ENCODE measurements around the gene TMEM132E. TPM values are rescaled to one million over a fixed set of nuclear protein-coding genes. Genes with fewer than 3 reads are reported as not detected.

The TMEM132E gene
- total and polyA plus RNA-seq, 2 of the 8 experiments (the other 6 are each of a cell fraction or from before 2014, with no cell fraction given): 0.45 to 0.60 TPM

DNA sequence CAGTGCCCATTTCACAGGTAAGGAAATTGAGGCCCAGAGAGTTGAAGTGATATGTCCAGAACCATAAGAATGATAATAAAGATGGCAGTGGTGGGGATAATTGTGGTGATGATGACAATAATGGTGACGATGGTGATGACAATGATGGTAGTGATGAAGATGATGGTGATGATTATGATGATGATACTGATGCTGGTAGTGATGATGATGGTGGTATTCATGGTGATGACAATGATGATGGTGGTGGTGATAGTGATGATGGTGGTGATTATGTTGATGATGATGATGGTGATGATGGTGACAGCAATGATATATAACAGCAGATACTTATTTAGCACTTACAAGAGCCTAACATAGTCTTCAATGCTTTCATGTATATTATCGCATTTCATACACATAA is 18.1 kb upstream of the TMEM132E start (continued):
- TF ChIP-seq, protein P1, sequence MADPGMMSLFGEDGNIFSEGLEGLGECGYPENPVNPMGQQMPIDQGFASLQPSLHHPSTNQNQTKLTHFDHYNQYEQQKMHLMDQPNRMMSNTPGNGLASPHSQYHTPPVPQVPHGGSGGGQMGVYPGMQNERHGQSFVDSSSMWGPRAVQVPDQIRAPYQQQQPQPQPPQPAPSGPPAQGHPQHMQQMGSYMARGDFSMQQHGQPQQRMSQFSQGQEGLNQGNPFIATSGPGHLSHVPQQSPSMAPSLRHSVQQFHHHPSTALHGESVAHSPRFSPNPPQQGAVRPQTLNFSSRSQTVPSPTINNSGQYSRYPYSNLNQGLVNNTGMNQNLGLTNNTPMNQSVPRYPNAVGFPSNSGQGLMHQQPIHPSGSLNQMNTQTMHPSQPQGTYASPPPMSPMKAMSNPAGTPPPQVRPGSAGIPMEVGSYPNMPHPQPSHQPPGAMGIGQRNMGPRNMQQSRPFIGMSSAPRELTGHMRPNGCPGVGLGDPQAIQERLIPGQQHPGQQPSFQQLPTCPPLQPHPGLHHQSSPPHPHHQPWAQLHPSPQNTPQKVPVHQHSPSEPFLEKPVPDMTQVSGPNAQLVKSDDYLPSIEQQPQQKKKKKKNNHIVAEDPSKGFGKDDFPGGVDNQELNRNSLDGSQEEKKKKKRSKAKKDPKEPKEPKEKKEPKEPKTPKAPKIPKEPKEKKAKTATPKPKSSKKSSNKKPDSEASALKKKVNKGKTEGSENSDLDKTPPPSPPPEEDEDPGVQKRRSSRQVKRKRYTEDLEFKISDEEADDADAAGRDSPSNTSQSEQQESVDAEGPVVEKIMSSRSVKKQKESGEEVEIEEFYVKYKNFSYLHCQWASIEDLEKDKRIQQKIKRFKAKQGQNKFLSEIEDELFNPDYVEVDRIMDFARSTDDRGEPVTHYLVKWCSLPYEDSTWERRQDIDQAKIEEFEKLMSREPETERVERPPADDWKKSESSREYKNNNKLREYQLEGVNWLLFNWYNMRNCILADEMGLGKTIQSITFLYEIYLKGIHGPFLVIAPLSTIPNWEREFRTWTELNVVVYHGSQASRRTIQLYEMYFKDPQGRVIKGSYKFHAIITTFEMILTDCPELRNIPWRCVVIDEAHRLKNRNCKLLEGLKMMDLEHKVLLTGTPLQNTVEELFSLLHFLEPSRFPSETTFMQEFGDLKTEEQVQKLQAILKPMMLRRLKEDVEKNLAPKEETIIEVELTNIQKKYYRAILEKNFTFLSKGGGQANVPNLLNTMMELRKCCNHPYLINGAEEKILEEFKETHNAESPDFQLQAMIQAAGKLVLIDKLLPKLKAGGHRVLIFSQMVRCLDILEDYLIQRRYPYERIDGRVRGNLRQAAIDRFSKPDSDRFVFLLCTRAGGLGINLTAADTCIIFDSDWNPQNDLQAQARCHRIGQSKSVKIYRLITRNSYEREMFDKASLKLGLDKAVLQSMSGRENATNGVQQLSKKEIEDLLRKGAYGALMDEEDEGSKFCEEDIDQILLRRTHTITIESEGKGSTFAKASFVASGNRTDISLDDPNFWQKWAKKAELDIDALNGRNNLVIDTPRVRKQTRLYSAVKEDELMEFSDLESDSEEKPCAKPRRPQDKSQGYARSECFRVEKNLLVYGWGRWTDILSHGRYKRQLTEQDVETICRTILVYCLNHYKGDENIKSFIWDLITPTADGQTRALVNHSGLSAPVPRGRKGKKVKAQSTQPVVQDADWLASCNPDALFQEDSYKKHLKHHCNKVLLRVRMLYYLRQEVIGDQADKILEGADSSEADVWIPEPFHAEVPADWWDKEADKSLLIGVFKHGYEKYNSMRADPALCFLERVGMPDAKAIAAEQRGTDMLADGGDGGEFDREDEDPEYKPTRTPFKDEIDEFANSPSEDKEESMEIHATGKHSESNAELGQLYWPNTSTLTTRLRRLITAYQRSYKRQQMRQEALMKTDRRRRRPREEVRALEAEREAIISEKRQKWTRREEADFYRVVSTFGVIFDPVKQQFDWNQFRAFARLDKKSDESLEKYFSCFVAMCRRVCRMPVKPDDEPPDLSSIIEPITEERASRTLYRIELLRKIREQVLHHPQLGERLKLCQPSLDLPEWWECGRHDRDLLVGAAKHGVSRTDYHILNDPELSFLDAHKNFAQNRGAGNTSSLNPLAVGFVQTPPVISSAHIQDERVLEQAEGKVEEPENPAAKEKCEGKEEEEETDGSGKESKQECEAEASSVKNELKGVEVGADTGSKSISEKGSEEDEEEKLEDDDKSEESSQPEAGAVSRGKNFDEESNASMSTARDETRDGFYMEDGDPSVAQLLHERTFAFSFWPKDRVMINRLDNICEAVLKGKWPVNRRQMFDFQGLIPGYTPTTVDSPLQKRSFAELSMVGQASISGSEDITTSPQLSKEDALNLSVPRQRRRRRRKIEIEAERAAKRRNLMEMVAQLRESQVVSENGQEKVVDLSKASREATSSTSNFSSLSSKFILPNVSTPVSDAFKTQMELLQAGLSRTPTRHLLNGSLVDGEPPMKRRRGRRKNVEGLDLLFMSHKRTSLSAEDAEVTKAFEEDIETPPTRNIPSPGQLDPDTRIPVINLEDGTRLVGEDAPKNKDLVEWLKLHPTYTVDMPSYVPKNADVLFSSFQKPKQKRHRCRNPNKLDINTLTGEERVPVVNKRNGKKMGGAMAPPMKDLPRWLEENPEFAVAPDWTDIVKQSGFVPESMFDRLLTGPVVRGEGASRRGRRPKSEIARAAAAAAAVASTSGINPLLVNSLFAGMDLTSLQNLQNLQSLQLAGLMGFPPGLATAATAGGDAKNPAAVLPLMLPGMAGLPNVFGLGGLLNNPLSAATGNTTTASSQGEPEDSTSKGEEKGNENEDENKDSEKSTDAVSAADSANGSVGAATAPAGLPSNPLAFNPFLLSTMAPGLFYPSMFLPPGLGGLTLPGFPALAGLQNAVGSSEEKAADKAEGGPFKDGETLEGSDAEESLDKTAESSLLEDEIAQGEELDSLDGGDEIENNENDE (IDR thresholded peaks at IDR 0.05; ENCODE audit: insufficient replicate concordance, low read length): no peak
- no peak for TF ChIP-seq TAF7 (optimal IDR thresholded peaks at IDR 0.05; ENCODE audit: borderline replicate concordance, low read depth, low read length)
- TF ChIP-seq KDM1A (IDR thresholded peaks at IDR 0.05; ENCODE audit: borderline replicate concordance, low read length): no peak
- TF ChIP-seq, protein P2, sequence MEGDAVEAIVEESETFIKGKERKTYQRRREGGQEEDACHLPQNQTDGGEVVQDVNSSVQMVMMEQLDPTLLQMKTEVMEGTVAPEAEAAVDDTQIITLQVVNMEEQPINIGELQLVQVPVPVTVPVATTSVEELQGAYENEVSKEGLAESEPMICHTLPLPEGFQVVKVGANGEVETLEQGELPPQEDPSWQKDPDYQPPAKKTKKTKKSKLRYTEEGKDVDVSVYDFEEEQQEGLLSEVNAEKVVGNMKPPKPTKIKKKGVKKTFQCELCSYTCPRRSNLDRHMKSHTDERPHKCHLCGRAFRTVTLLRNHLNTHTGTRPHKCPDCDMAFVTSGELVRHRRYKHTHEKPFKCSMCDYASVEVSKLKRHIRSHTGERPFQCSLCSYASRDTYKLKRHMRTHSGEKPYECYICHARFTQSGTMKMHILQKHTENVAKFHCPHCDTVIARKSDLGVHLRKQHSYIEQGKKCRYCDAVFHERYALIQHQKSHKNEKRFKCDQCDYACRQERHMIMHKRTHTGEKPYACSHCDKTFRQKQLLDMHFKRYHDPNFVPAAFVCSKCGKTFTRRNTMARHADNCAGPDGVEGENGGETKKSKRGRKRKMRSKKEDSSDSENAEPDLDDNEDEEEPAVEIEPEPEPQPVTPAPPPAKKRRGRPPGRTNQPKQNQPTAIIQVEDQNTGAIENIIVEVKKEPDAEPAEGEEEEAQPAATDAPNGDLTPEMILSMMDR (IDR thresholded peaks at IDR 0.05; ENCODE audit: control extremely low read depth in 1 of 3, insufficient read depth in 1 of 3, low read depth in 1 of 3, low read length in 3 of 3): no peak
- no peak for TF ChIP-seq EP300 (IDR thresholded peaks at IDR 0.05; ENCODE audit: borderline replicate concordance in 1 of 2, low read depth in 2 of 2, low read length in 2 of 2)
- TF ChIP-seq CHD2 (IDR thresholded peaks at IDR 0.05; ENCODE audit: low read length): no peak
- no peak for TF ChIP-seq SP4 (IDR thresholded peaks at IDR 0.05; ENCODE audit: low read length)
- no peak for TF ChIP-seq BCL11A (IDR thresholded peaks at IDR 0.05; ENCODE audit: low read depth in 2 of 2, low read length in 2 of 2)
- TF ChIP-seq NRF1 (IDR thresholded peaks at IDR 0.05; ENCODE audit: low read depth, low read length): no peak

All from H1 (cell line).